GM18520 (cell line): ENCODE data around the gene TCIRG1.

Experiments
- ATAC-seq: cut with Tn5 transposase; IDR thresholded peaks from one replicate; pipeline ENCODE4 v1.9.1; 2021; ENCODE audit not compliant: unreplicated experiment

The TCIRG1 gene

GRCh38 chr11:68016904-68017817 lies 21.7 kb upstream of the TCIRG1 start:
- ATAC-seq = no peak

- no peak for ATAC-seq
Measured at GRCh38 chr11:68017980-68018729, 20.7 kb upstream of the TCIRG1 start.

DNA sequence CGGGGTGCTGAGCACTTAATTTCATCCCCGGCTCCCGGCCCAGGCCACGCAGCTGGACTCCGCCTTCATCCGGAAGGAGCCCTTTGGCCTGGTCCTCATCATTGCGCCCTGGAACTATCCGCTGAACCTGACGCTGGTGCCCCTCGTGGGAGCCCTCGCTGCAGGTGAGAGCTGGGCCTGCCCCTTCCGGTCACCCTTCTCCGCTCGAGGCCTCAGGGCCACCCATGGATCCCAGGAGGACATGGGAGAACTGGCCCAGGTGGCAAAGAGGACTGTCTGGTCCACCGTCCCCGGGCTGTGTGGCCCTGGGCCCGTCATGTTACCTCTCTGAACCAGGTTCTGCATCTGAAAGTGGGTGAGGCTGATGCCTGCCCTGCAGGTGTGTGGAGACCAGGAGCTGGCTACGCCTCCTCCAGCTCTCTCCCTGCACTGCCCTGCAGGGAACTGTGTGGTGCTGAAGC lies 20.1 kb upstream of the TCIRG1 start:
- ATAC-seq = no peak

DNA sequence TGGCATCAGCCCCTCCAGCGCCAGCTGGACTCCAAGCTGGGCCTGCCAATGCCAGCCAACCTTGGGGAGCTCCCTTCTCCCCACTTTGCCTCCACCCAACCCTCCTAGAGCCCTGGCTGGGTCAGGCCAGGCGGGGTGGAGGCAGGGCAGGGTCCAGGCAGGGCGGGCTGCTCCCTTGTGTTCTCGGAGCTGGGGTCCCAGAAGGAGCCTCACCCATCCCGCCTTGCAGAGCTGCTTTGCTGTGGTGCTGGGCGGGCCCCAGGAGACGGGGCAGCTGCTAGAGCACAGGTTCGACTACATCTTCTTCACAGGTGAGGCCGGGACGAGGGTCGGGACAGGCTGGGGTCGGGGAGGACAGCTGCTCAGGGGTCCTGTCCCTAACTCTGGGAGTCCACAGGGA lies 19.3 kb upstream of the TCIRG1 start:
- ATAC-seq = no peak

- no peak for ATAC-seq
Measured at GRCh38 chr11:68020575-68020974, 18.2 kb upstream of the TCIRG1 start.

- ATAC-seq = no peak
Measured at GRCh38 chr11:68021167-68021787, 17.5 kb upstream of the TCIRG1 start.

GRCh38 chr11:68022531-68022930 lies 16.3 kb upstream of the TCIRG1 start:
- ATAC-seq = no peak

GRCh38 chr11:68024508-68024907 lies 14.3 kb upstream of the TCIRG1 start:
- no peak for ATAC-seq

GRCh38 chr11:68025047-68025446 lies 13.8 kb upstream of the TCIRG1 start:
- ATAC-seq = no peak

DNA sequence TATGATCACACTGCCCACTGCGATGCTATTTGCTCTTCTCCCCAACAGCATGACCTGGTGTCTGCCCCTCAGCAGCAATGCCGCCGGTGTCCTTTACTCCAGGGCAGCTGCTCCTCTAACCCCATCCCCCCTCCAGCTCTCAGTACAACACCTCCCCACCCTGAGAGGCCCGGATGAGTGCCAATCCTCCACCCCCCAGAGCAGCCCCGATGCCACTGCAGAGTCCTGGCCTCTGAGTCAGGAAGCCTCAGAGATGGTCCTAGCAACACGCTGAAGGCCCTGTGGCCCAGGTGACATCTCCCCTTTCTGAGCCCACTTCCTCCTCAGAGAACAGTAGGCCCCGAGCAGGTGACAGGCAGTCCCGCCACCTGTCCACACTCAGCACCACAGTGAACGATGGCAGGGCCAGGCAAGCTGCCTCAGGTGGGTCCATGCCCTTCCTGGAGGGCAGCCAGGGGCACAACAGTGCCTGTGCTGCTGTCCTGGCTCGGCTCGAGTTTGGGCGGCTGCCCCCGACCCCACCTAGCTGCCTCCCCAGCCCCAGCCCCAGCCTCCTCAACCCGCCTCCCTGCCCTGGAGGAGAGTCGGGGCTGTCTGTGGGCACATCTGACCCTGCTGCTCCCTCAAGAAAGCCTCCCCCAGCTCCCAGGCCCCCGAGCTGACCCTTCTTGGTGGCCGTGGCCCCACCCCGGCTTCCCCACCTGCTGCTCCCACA lies 12.3 kb upstream of the TCIRG1 start:
- ATAC-seq = no peak

- no peak for ATAC-seq
Measured at GRCh38 chr11:68027667-68028066, 11.2 kb upstream of the TCIRG1 start.

GRCh38 chr11:68028802-68029545 lies 9.9 kb upstream of the TCIRG1 start:
- no peak for ATAC-seq

DNA sequence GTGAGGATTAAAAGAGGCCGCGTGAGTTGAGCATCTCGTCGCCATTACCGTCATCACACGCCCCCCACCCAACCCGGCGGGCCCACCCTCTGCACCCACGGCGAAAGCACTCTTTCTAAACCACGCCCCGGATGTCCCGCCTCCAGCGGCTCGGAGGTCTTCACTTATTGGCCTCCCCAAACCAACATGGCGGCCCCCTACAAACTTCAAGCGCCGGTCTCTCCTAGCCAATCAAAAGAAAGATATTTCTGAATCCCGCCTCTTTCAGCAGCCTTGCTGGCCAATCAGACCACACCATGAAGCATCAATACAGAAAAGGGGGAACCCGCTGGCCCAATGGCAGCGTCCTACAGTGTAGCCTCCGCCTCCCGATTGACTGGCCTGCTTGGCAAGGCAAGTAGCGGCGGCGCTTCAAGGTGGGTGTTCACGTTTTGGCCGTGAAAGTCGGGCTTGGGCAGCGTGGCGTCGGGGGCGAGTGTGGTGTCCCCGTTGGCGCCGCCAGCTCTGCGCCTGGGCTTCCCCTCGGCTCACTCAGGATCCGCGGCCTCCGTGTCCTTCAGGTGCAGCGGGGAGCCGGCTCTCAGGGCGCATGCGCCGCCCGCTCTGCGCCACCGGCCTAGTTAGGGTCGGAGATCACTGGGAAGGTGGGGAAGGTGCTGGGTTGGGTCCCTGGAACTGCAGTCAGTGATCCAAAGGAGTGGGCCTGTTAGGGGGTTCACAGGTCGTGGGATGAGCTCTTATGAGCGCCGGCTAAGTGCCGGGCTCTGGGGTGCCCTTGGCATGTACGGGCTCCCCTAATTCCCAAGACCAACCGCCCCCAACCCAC lies 8.3 kb upstream of the TCIRG1 start, which contains the start of gene NDUFS8:
Gene NDUFS8 (plus strand): TSS at position 364 of the 826 bp plus-strand sequence. CDS start 1,471 bp downstream, outside the sequence.
- ATAC-seq = peak; percentile 96

DNA sequence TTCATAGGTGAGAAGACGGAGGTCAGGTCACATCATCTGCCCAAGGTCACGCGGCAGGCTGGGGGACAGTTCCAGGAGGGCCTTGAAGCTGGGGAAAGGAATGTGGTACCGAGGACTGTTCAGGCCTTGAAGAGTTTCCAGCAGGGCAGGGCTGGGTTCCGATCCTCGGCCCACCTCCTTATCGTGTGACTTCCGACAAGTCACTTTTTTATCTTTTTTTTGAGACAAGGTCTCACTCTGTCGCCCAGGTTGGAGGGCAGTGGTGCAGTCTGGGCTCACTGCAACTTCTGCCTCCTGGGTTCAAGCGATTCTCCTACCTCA lies 7.7 kb upstream of the TCIRG1 start:
- ATAC-seq = no peak

- ATAC-seq = no peak
Measured at GRCh38 chr11:68032003-68032402, 6.8 kb upstream of the TCIRG1 start.

- no peak for ATAC-seq
Measured at GRCh38 chr11:68032997-68033707, 5.7 kb upstream of the TCIRG1 start.

DNA sequence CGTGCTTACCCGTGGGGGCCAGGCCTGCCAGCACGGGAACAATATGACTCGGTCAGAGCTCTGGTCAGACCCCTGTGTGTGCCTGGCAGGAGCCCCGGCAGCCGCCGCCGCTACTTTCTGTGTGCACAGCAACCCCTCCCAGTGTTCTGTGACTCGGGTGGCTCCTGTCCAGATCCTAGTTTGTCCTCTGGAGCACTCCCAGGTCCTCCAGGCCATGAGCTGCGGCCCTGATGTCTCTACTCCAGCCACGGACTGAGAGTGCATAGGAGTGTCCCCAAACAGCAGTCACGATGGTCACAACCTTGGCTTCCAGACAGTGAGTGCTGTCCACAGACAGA lies 5.1 kb upstream of the TCIRG1 start:
- no peak for ATAC-seq

DNA sequence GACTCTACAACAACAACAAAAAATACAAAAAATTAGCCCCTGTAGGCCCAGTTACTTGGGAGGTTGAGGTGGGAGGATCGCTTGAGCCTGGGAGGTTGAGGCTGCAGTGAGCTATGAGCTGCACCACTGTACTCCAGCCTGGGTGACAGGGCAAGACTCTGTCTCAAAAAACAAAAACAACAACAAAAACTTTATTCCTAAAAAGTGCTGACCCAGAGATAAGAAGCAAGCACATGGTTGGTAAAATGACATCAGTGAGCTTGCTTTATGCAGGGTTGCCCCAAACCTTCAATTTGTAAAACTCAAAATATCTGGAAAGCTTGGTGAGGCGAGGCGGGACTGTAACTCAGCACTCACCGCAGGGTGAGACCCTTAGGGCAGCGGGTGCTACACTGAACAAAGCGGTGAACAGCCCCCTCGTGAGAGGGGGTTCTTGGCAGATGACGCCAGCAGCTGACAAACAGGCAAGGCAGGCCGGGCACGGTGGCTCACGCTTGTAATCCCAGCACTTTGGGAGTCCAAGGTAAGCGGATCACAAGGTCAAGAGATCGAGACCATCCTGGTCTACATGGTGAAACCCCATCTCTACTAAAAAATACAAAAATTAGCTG lies 3.5 kb upstream of the TCIRG1 start:
- ATAC-seq = no peak
